GM18507 (cell line): ENCODE results near the gene ZNF618.

ENCODE experiments used
- DNase-seq: peaks from one replicate; pipeline ENCODE4 v3.0.0; 2011; ENCODE audit warnings: low read depth; ENCODE audit not compliant: insufficient read length; ENCODE audit errors: extremely low spot score
- FAIRE-seq: peaks from 2 replicates; lab custom pipeline; 2011; peaks lifted over from hg19 to GRCh38; lab: Jason Lieb, UNC

Gene ZNF618

GRCh38 chr9:113949571-113950078 lies 73.5 kb downstream of the ZNF618 start:
- FAIRE-seq (no peak), DNase-seq (no peak)

- no peak for FAIRE-seq
These were observed 74.3 kb downstream of the ZNF618 start for GRCh38 chr9:113950195-113951031.

GRCh38 chr9:113951032-113951372 lies 74.9 kb downstream of the ZNF618 start:
- FAIRE-seq: no peak
- no peak for DNase-seq

More at GRCh38 chr9:113950195-113951031, 74.3 kb downstream of the ZNF618 start:
- no peak for DNase-seq

GRCh38 chr9:113952676-113953075 lies 76.6 kb downstream of the ZNF618 start:
- DNase-seq: no peak
- no peak for FAIRE-seq

- no peak for DNase-seq
- FAIRE-seq: no peak
These were observed 77.4 kb downstream of the ZNF618 start for GRCh38 chr9:113953531-113953930.

GRCh38 chr9:113954591-113954990 lies 78.5 kb downstream of the ZNF618 start:
- FAIRE-seq (no peak), DNase-seq (no peak)

- DNase-seq (no peak), FAIRE-seq (no peak)
These were observed 79.1 kb downstream of the ZNF618 start for GRCh38 chr9:113955076-113955752.

- no peak for DNase-seq
- FAIRE-seq: no peak
These were observed 80.8 kb downstream of the ZNF618 start for GRCh38 chr9:113956901-113957300.

GRCh38 chr9:113957351-113957750 lies 81.2 kb downstream of the ZNF618 start:
- no peak for FAIRE-seq
- no peak for DNase-seq

- no peak for FAIRE-seq
- no peak for DNase-seq
These were observed 81.8 kb downstream of the ZNF618 start for GRCh38 chr9:113957821-113958341.

- no peak for DNase-seq
- FAIRE-seq: no peak
These were observed 82.4 kb downstream of the ZNF618 start for GRCh38 chr9:113958556-113958955.

- FAIRE-seq (no peak), DNase-seq (no peak)
These were observed 84.7 kb downstream of the ZNF618 start for GRCh38 chr9:113960768-113961167.

- DNase-seq: no peak
- no peak for FAIRE-seq
These were observed 86.3 kb downstream of the ZNF618 start for GRCh38 chr9:113962396-113962795.

- FAIRE-seq: peak; percentile 57
- no peak for DNase-seq
These were observed 87.0 kb downstream of the ZNF618 start for GRCh38 chr9:113963017-113963620.

- DNase-seq: no peak
- no peak for FAIRE-seq
These were observed 87.8 kb downstream of the ZNF618 start for GRCh38 chr9:113963696-113964494.

GRCh38 chr9:113964495-113965170 lies 88.5 kb downstream of the ZNF618 start:
- no peak for DNase-seq
- no peak for FAIRE-seq

- FAIRE-seq (no peak), DNase-seq (no peak)
These were observed 90.3 kb downstream of the ZNF618 start for GRCh38 chr9:113966394-113966793.

GRCh38 chr9:113967380-113967779 lies 91.3 kb downstream of the ZNF618 start:
- FAIRE-seq: no peak
- no peak for DNase-seq

- no peak for DNase-seq
These were observed 93.2 kb downstream of the ZNF618 start for GRCh38 chr9:113969343-113969742.

More at GRCh38 chr9:113969343-113969742, 93.2 kb downstream of the ZNF618 start:
- FAIRE-seq: no peak
